Sigmoid colon (tissue), 7 donors: ENCODE measurements around the gene KCNQ1OT1. TPM values are rescaled to one million over a fixed set of nuclear protein-coding genes. Genes with fewer than 3 reads are reported as not detected.

Experiments used
- DNase-seq: peaks from one replicate; pipeline ENCODE4 v3.0.0-alpha.2; 2019
- H3K27ac ChIP-seq, 4 donors: fragments of 200-600 bp; sonication (generic); one replicate each; pipeline ENCODE4 v1.5.1; 2016 to 2019; ENCODE audit warnings: mild to moderate bottlenecking in 1 of 4
- H3K27me3 ChIP-seq, 3 donors: fragments of 200-600 bp; sonication (generic); one replicate each; pipeline ENCODE4 v1.5.1; 2019; ENCODE audit warnings: mild to moderate bottlenecking in 1 of 3
- H3K36me3 ChIP-seq, 4 donors: fragments of 200-600 bp; sonication (generic); one replicate each; pipeline ENCODE4 v1.5.1; 2016 to 2019
- H3K4me1 ChIP-seq, 4 donors: fragments of 200-600 bp; sonication (generic); one replicate each; pipeline ENCODE4 v1.5.1; 2017 to 2019
- H3K4me3 ChIP-seq, 4 donors: fragments of 200-600 bp; sonication (generic); one replicate each; pipeline ENCODE4 v1.5.1; 2017 to 2019; ENCODE audit warnings: mild to moderate bottlenecking in 2 of 4, moderate library complexity in 1 of 4
- H3K9me3 ChIP-seq, 4 donors: fragments of 200-600 bp in 3 of 4; sonication (generic) in 3 of 4; one replicate each; pipeline versions ENCODE4 v1.5.1 to v1.6.1; 2013 to 2019
- EP300 ChIP-seq, 4 donors: sonication (generic); formaldehyde crosslinking; IDR thresholded peaks; one replicate each; pipeline ENCODE4 v1.6.1; 2017; ENCODE audit warnings: antibody characterized with exemption in 4 of 4
- POLR2A ChIP-seq, 2 donors: fragments of 450-650 bp; IDR thresholded peaks; one replicate each; pipeline ENCODE4 v1.6.1; 2016; ENCODE audit warnings: antibody characterized with exemption in 2 of 2, mild to moderate bottlenecking in 2 of 2, moderate library complexity in 2 of 2
- POLR2AphosphoS5 ChIP-seq, 4 donors: sonication (generic); formaldehyde crosslinking; IDR thresholded peaks; one replicate each; pipeline ENCODE4 v1.6.1; 2017; ENCODE audit warnings: antibody characterized with exemption in 4 of 4
- WGBS, 2 donors: extraction: QIAGEN DNeasy Blood & Tissue Kit; methylation state at CpG; one replicate each; pipeline ENCODE4 v1.1.7; 2013; 5-methylcytosine and 5-hydroxymethylcytosine counted together
- intact Hi-C: fragments of 100-400 bp; cut with DNase I; formaldehyde crosslinking; loops from one replicate; pipeline ENCODE4 v1.15.1; 2023
- polyA plus RNA-seq, 3 donors: library from polyadenylated mRNA; stranded (reverse); fragments of 200-250 nt; gene quantifications; one replicate each; pipeline ENCODE4 v1.2.3, GENCODE V29; 2013
- small RNA-seq, 3 donors: library from RNA; depleted of rRNA; stranded (forward); fragments of <200 nt; gene quantifications; one replicate each; pipeline ENCODE3, GENCODE V24; 2016
- total RNA-seq, 4 donors: library from RNA; depleted of rRNA; stranded (reverse); fragments of >200 nt; gene quantifications; one replicate each; pipeline ENCODE4 v1.1.0, GENCODE V29; 2016
- TF ChIP-seq, protein P1 (sequence below), 4 experiments: fragments of 450-650 bp in 3 of 4; fragments of 200-600 bp in 1 of 4; IDR thresholded peaks; one replicate each; pipeline ENCODE4 v1.5.1; 2016 to 2019; ENCODE audit warnings: antibody characterized with exemption in 4 of 4, mild to moderate bottlenecking in 3 of 4, moderate library complexity in 2 of 4
- donor health status: healthy with polysubstance abuse.
- donor health status: Bipolar disorder and iron deficiency.
- donor health status: healthy.

The KCNQ1OT1 gene
- total and polyA plus RNA-seq, 7 donors: under 0.01 to 3.6 (median 0.99) TPM

DNA sequence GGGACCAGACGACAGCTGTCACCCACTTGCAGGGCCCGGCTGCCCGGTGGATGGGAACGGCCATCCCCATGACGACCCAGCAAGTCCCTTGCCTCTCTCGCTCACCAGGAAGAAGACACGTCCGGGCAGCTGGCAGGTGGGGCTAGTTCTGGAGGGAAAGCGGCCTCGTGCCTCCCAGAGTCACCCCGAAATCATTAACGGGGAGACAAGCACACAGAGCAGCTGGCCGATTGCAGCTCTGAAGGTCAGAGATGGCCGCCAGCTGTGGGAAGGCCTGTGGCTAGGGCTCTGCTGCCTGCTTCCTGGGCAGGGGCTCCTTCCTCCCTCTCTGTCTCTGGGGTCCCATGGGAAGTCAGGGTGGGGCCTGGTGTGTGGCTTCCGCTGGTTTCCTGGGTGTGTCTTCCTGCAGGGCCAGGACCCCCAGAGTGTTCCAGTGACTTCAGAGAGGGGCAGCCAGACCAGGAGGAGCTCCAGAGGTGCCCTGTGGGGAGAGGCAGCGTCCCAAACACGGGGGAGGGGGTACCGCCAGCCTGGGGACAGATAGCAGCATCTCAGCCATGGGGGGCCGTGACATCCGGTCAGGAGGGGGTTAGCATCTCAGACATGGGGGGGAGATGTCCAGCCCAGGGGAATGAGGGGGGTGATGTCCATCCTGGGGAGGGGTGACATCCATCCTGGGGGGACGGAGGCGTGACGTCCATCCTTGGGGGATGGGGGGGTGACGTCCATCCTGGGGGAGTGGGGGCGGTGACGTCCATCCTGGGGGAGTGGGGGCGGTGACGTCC lies 140.1 kb downstream of the KCNQ1OT1 start:
- WGBS, 2 donors: 81 to 87% methylated on average over 28 of the region's 28 CpGs
- intact Hi-C loops: no loop called here
- DNase-seq: peak; percentile 40
- TF ChIP-seq POLR2AphosphoS5 (IDR thresholded peaks at IDR 0.05): no peak
- TF ChIP-seq EP300 (IDR thresholded peaks at IDR 0.05): no peak
- TF ChIP-seq POLR2A (IDR thresholded peaks at IDR 0.05): no peak
- TF ChIP-seq, protein P1, sequence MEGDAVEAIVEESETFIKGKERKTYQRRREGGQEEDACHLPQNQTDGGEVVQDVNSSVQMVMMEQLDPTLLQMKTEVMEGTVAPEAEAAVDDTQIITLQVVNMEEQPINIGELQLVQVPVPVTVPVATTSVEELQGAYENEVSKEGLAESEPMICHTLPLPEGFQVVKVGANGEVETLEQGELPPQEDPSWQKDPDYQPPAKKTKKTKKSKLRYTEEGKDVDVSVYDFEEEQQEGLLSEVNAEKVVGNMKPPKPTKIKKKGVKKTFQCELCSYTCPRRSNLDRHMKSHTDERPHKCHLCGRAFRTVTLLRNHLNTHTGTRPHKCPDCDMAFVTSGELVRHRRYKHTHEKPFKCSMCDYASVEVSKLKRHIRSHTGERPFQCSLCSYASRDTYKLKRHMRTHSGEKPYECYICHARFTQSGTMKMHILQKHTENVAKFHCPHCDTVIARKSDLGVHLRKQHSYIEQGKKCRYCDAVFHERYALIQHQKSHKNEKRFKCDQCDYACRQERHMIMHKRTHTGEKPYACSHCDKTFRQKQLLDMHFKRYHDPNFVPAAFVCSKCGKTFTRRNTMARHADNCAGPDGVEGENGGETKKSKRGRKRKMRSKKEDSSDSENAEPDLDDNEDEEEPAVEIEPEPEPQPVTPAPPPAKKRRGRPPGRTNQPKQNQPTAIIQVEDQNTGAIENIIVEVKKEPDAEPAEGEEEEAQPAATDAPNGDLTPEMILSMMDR (IDR thresholded peaks at IDR 0.05): no peak
- Histone ChIP-seq H3K27ac (no peak overlapping the region), H3K4me1 (no peaks in the 10 kb centered on the region), H3K9me3 (no peaks in the 10 kb centered on the region), H3K36me3 (no peaks in the 10 kb centered on the region), H3K27me3 (no peaks in the 10 kb centered on the region), H3K4me3 (no peak overlapping the region)

DNA sequence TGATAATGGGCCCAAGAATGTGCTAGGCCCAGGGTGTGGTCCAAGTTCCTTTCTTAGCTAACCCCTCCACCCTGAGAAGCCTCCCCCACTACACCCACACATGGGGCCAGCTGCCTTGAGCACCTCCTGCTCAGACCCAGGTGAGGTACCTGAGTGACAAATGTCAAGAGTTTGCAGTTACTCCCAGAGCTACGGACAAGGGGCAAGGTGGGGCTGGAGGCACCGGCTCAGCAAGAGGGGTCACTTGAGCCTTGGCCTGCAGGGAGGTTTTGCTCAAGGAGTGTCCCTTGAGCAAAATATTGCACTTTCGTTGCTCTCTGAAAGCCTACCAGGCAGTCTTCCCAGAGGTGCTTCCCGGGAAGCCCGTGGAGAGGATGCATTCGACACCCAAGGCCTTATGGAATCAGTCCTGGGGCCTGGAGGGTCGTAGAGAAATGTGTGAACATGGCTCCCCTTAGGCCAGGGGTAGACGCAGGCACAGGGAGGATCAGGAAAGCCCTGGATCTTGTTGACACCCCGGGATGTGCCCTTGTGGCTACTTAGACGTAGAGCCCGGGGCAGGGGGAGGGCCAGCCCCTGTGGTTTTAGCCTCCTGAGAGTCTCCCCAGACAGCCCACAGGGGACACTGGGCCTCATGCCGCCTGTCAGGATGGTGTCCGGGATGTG lies 140.8 kb downstream of the KCNQ1OT1 start:
- intact Hi-C loops: no loop called here
- DNase-seq: peak; percentile 53
- WGBS, 2 donors: 93% methylated on average over 13 of the region's 13 CpGs
- Histone ChIP-seq H3K4me1 (no peaks in the 10 kb centered on the region), H3K27ac (no peak overlapping the region), H3K27me3 (no peaks in the 10 kb centered on the region), H3K9me3 (no peaks in the 10 kb centered on the region), H3K4me3 (no peak overlapping the region), H3K36me3 (no peaks in the 10 kb centered on the region)
- TF ChIP-seq EP300 (IDR thresholded peaks at IDR 0.05): no peak
- TF ChIP-seq, protein P1 (IDR thresholded peaks at IDR 0.05): no peak
- no peak for TF ChIP-seq POLR2AphosphoS5 (IDR thresholded peaks at IDR 0.05)
- no peak for TF ChIP-seq POLR2A (IDR thresholded peaks at IDR 0.05)

GRCh38 chr11:2558397-2558796 lies 141.4 kb downstream of the KCNQ1OT1 start:
- DNase-seq: peak; percentile 46
- no peak overlapping the region for H3K27ac ChIP-seq
- no peaks in the 10 kb centered on the region for H3K9me3 ChIP-seq
- intact Hi-C loops: no loop called here
- H3K36me3 ChIP-seq: no peaks in the 10 kb centered on the region
- no peaks in the 10 kb centered on the region for H3K4me1 ChIP-seq
- TF ChIP-seq, protein P1 (IDR thresholded peaks at IDR 0.05): no peak
- TF ChIP-seq POLR2AphosphoS5 (IDR thresholded peaks at IDR 0.05) (no peak), POLR2A (IDR thresholded peaks at IDR 0.05) (no peak), EP300 (IDR thresholded peaks at IDR 0.05) (no peak)
- no peak overlapping the region for H3K4me3 ChIP-seq
- 92 to 95% methylated on average over 17 of the region's 17 CpGs for WGBS, 2 donors
- no peaks in the 10 kb centered on the region for H3K27me3 ChIP-seq

Small RNA genes lying within 50 kb of the gene (small RNA-seq; reads per million reads assigned to genes)
- gene RF01947: 0 reads per million in 3 donors
- gene RF01948: 0 reads per million in 3 donors
- 0 reads per million in 3 donors for gene RF01950

Other genes starting within 250 kb of the KCNQ1OT1 start
- 10 to 100 TPM; 37.2 to 54.3 (median 47.4) TPM for gene CDKN1C, start 185.8 kb upstream of the KCNQ1OT1 start, total RNA-seq
- gene CDKN1C, start 185.8 kb upstream of the KCNQ1OT1 start, polyA plus RNA-seq: 10 to 100 TPM in 1 of 3 donors, 1 to 10 TPM in 2; 5.3 to 14.4 (median 7.9) TPM
- gene PHLDA2, start 229.4 kb upstream of the KCNQ1OT1 start, total RNA-seq: 1 to 10 TPM in 1 of 4 donors, not detected in 3; 1.7 TPM
- 10 to 100 TPM; 33.0 to 37.9 (median 37.8) TPM for gene PHLDA2, start 229.4 kb upstream of the KCNQ1OT1 start, polyA plus RNA-seq